Endothelial cell of umbilical vein (primary cell): ENCODE results near the gene TACR1. TPM values are rescaled to one million over a fixed set of nuclear protein-coding genes. Genes with fewer than 3 reads are reported as not detected.

Experiments
- BruUV-seq: library from RNA; stranded (reverse); fragments of 400-500 nt; replicated peaks from 2 replicates; lab custom pipeline; 2021; lab: Mats Ljungman, UMichigan
- CTCF ChIA-PET: fragments of 300-600, 350-600 bp; sonication (Branson Sonifier 250); formaldehyde crosslinking; loops from one replicate; lab custom pipeline; 2021; ENCODE audit warnings: antibody characterized with exemption, inconsistent platforms; lab: Charles Lee
- POLR2A ChIA-PET: fragments of 300-600, 350-600 bp; sonication (Branson Sonifier 250); formaldehyde crosslinking; loops from one replicate; lab custom pipeline; 2021; ENCODE audit warnings: antibody characterized with exemption, inconsistent platforms; lab: Charles Lee
- DNase-seq: peaks from one replicate; pipeline ENCODE4 v3.0.0-alpha.2; 2011; ENCODE audit warnings: low read depth, low spot score
- FAIRE-seq: peaks from 2 replicates; lab custom pipeline; 2011; peaks lifted over from hg19 to GRCh38; lab: Jason Lieb, UNC
- H2AFZ ChIP-seq: 2 replicates; pipeline ENCODE4 v1.6.0; 2012; ENCODE audit warnings: low read depth, low read length, control low read depth, inconsistent platforms
- H3K27ac ChIP-seq: 2 replicates; pipeline ENCODE4 v1.5.1; 2011; ENCODE audit warnings: low read depth, mild to moderate bottlenecking, control low read depth, low read length, moderate library complexity; ENCODE audit not compliant: insufficient read depth
- H3K27me3 ChIP-seq, 2 experiments: 2 replicates each; pipeline versions ENCODE4 v1.6.0 to v1.6.1; 2011; ENCODE audit warnings: low read length in 2 of 2, mixed read lengths in 1 of 2; ENCODE audit not compliant: control insufficient read depth in 2 of 2, insufficient read depth in 2 of 2
- H3K36me3 ChIP-seq, 2 experiments: 2 replicates in 1 of 2; 3 replicates in 1 of 2; pipeline ENCODE4 v1.5.1; 2011; ENCODE audit warnings: low read length in 2 of 2, mild to moderate bottlenecking in 1 of 2, moderate library complexity in 1 of 2; ENCODE audit not compliant: control insufficient read depth in 2 of 2, insufficient read depth in 2 of 2; ENCODE audit errors: extremely low read depth in 1 of 2
- H3K4me1 ChIP-seq: 3 replicates; pipeline ENCODE4 v1.5.1; 2011; ENCODE audit warnings: mild to moderate bottlenecking, low read length; ENCODE audit not compliant: control insufficient read depth, insufficient read depth; ENCODE audit errors: extremely low read depth
- H3K4me2 ChIP-seq: 2 replicates; pipeline ENCODE4 v1.6.1; 2011; ENCODE audit warnings: low read length, control low read depth, mixed read lengths; ENCODE audit not compliant: insufficient read depth
- H3K4me3 ChIP-seq, 3 experiments: fragments of 200-600 bp in 1 of 3; sonication (generic), shearing (Covaris generic) in 1 of 3; replicated peaks in 1 of 3; 2 replicates each; pipeline ENCODE4 v1.5.1; 2011 to 2016; ENCODE audit warnings: control low read depth in 3 of 3, low read length in 3 of 3, mild to moderate bottlenecking in 2 of 3, inconsistent platforms in 1 of 3, low read depth in 1 of 3, moderate library complexity in 1 of 3; ENCODE audit not compliant: insufficient read depth in 1 of 3
- H3K79me2 ChIP-seq: 2 replicates; pipeline ENCODE4 v1.6.0; 2012; ENCODE audit warnings: low read length, inconsistent platforms; ENCODE audit not compliant: control insufficient read depth, insufficient read depth
- H3K9ac ChIP-seq: replicated peaks from 2 replicates; pipeline ENCODE3; 2011; ENCODE audit warnings: low read length, control low read depth; ENCODE audit not compliant: insufficient read depth; ENCODE audit errors: extremely low read depth
- H3K9me1 ChIP-seq: replicated peaks from 3 replicates; pipeline ENCODE4 v1.6.0; 2011; ENCODE audit warnings: mild to moderate bottlenecking, low read length; ENCODE audit not compliant: control insufficient read depth, insufficient read depth; ENCODE audit errors: extremely low read depth
- H3K9me3 ChIP-seq: replicated peaks from 2 replicates; pipeline ENCODE4 v1.5.1; 2012; ENCODE audit warnings: low read length, inconsistent platforms; ENCODE audit not compliant: control insufficient read depth, insufficient read depth
- H4K20me1 ChIP-seq: replicated peaks from 2 replicates; pipeline ENCODE3; 2011; ENCODE audit warnings: mild to moderate bottlenecking, low read length; ENCODE audit not compliant: control insufficient read depth, insufficient read depth; ENCODE audit errors: extremely low read depth
- CTCF ChIP-seq, 2 donors: IDR thresholded peaks; 1 replicate in 1 of 2; 2 replicates in 1 of 2; pipeline ENCODE4 v1.5.1; 2011; ENCODE audit warnings: low read length in 2 of 2, mild to moderate bottlenecking in 2 of 2, moderate library complexity in 2 of 2, control low read depth in 1 of 2, inconsistent platforms in 1 of 2, low read depth in 1 of 2; ENCODE audit not compliant: insufficient read depth in 1 of 2; ENCODE audit errors: extremely low read depth in 1 of 2
- EZH2 ChIP-seq: IDR thresholded peaks from 2 replicates; pipeline ENCODE4 v1.6.1; 2012; ENCODE audit warnings: borderline replicate concordance, low read depth, mild to moderate bottlenecking, moderate library complexity, low read length, inconsistent platforms; ENCODE audit not compliant: severe bottlenecking
- FOS ChIP-seq: IDR thresholded peaks from 2 replicates; pipeline ENCODE4 v1.6.1; 2011; ENCODE audit warnings: mild to moderate bottlenecking, low read length, moderate library complexity, borderline replicate concordance; ENCODE audit not compliant: insufficient read depth
- GATA2 ChIP-seq: IDR thresholded peaks from 2 replicates; pipeline ENCODE4 v1.7.0; 2011; ENCODE audit warnings: low read depth, mild to moderate bottlenecking, moderate library complexity, mixed read lengths, low read length; ENCODE audit not compliant: insufficient read length, insufficient read depth
- JUN ChIP-seq: IDR thresholded peaks from 2 replicates; pipeline ENCODE4 v1.6.1; 2011; ENCODE audit warnings: borderline replicate concordance, low read depth; ENCODE audit not compliant: insufficient read length, insufficient read depth
- MAX ChIP-seq: IDR thresholded peaks from 2 replicates; pipeline ENCODE4 v1.6.1; 2011; ENCODE audit not compliant: insufficient read depth, insufficient read length
- MYC ChIP-seq: IDR thresholded peaks from one replicate; pipeline ENCODE4 v1.6.1; 2011; ENCODE audit warnings: mild to moderate bottlenecking, low read depth, low read length
- POLR2A ChIP-seq: IDR thresholded peaks from 2 replicates; pipeline ENCODE4 v1.6.1; 2012; ENCODE audit warnings: low read depth, mild to moderate bottlenecking, control low read depth, low read length
- POLR2AphosphoS5 ChIP-seq: IDR thresholded peaks from 2 replicates; pipeline ENCODE4 v1.6.1; 2012; ENCODE audit warnings: low read depth, mild to moderate bottlenecking, control low read depth, low read length, moderate library complexity; ENCODE audit not compliant: insufficient read depth
- dilution Hi-C: fragments of 300-500 bp; cut with MboI; formaldehyde crosslinking; loops from one replicate; pipeline ENCODE4 v1.15.0; 2019; ENCODE audit warnings: low sequenced_read_pairs; ENCODE audit not compliant: extremely low pct_ligation_motif_present
- intact Hi-C: fragments of 100-400 bp; cut with micrococcal nuclease; formaldehyde crosslinking; loops from one replicate; pipeline ENCODE4 v1.10.0; 2022
- polyA plus RNA-seq, 4 experiments: library from polyadenylated mRNA; depleted of rRNA in 3 of 4; stranded (reverse) in 3 of 4; unstranded in 1 of 4; fragments of >200 nt; gene quantifications; 2 replicates each; pipeline versions ENCODE4 v1.2.1 to v1.2.3, GENCODE V29; 2011 to 2012; ENCODE audit warnings: missing spikeins in 1 of 4
- total RNA-seq: library from RNA; stranded (reverse); gene quantifications from 2 replicates; pipeline ENCODE4 v1.2.3, GENCODE V29; 2021

The TACR1 gene
- total and polyA plus RNA-seq, 2 donors (not counting 3 experiments of a cell fraction or from before 2014, with no cell fraction given) = not detected

GRCh38 chr2:75066121-75066902 lies 133.0 kb downstream of the TACR1 start:
- intact Hi-C loops = no loop called here
- Histone ChIP-seq H3K4me2 (no peak overlapping the region), H3K27me3 (no peaks in the 10 kb centered on the region), H3K4me1 (no peaks in the 10 kb centered on the region), H3K9me3 (no peaks in the 10 kb centered on the region), H3K9me1 (no peaks in the 10 kb centered on the region), H2AFZ (no peak overlapping the region), H3K4me3 (no peak overlapping the region), H3K79me2 (no peaks in the 10 kb centered on the region), H3K36me3 (no peaks in the 10 kb centered on the region), H3K9ac (no peak overlapping the region), H4K20me1 (no peaks in the 10 kb centered on the region), H3K27ac (no peak overlapping the region)
- CTCF ChIA-PET = interaction anchor here (1.0 to 3.4 kb wide), 10 partner anchors 9 to 376 kb away, joined by 3 to 41 read pairs (median 6); no protein-coding TSS in a partner anchor
- no peak for TF ChIP-seq POLR2AphosphoS5
- TF ChIP-seq EZH2 = no peak
- TF ChIP-seq FOS = no peak
- no peak for TF ChIP-seq JUN
- no peak for TF ChIP-seq GATA2
- TF ChIP-seq MAX = no peak
- no peak for TF ChIP-seq POLR2A
- no peak for TF ChIP-seq CTCF (IDR thresholded peaks at IDR 0.05; ENCODE audit: extremely low read depth in 1 of 2, insufficient read depth in 1 of 2, low read depth in 1 of 2, low read length in 2 of 2)
- TF ChIP-seq MYC = no peak
- DNase-seq (no peak), FAIRE-seq (no peak)
- BruUV-seq = no TSS peak
- POLR2A ChIA-PET = no interaction called here
- dilution Hi-C loops = no loop called here
